NCI-H2196 (cell line): ENCODE results near the gene KCNJ1.

Experiments used
- DNase-seq: peaks from one replicate; lab custom pipeline; 2025; ENCODE audit not compliant: unreplicated experiment; lab: John Stamatoyannopoulos, UW

Gene KCNJ1

GRCh38 chr11:128901653-128902514 is 34.8 kb upstream of the KCNJ1 start:
- DNase-seq = no peak

- DNase-seq = no peak
These were observed 33.4 kb upstream of the KCNJ1 start for GRCh38 chr11:128900468-128900867.

- DNase-seq = no peak
These were observed 31.7 kb upstream of the KCNJ1 start for GRCh38 chr11:128898580-128899344.

- DNase-seq = no peak
These were observed 30.7 kb upstream of the KCNJ1 start for GRCh38 chr11:128897826-128898225.

- no peak for DNase-seq
These were observed 29.3 kb upstream of the KCNJ1 start for GRCh38 chr11:128896356-128896755.

GRCh38 chr11:128895526-128895925 is 28.4 kb upstream of the KCNJ1 start:
- no peak for DNase-seq

GRCh38 chr11:128894685-128895084 is 27.6 kb upstream of the KCNJ1 start:
- DNase-seq = peak; percentile 17

GRCh38 chr11:128894286-128894681 is 27.2 kb upstream of the KCNJ1 start:
- no peak for DNase-seq

GRCh38 chr11:128893578-128894285 is 26.6 kb upstream of the KCNJ1 start:
- DNase-seq = no peak

GRCh38 chr11:128892866-128893565 is 25.9 kb upstream of the KCNJ1 start:
- DNase-seq = no peak

- no peak for DNase-seq
These were observed 24.9 kb upstream of the KCNJ1 start for GRCh38 chr11:128891913-128892398.

GRCh38 chr11:128890543-128891368 is 23.7 kb upstream of the KCNJ1 start, which contains the start of gene KCNJ5:
Gene KCNJ5, plus strand, starts transcription at chr11:128891356. Its CDS starts 19,918 bp downstream, at chr11:128911274.
- DNase-seq = peak; percentile 32

- no peak for DNase-seq
These were observed 23.1 kb upstream of the KCNJ1 start for GRCh38 chr11:128890216-128890542.

- no peak for DNase-seq
These were observed 22.6 kb upstream of the KCNJ1 start for GRCh38 chr11:128889657-128890213.

GRCh38 chr11:128888034-128888985 is 21.2 kb upstream of the KCNJ1 start:
- no peak for DNase-seq

- peak; percentile 29 for DNase-seq
These were observed 19.5 kb upstream of the KCNJ1 start for GRCh38 chr11:128886406-128887124.

GRCh38 chr11:128884703-128885338 is 17.7 kb upstream of the KCNJ1 start:
- DNase-seq = peak; percentile 83
